HepG2 (cell line): Measurements from ENCODE around the gene NRL. TPM values are rescaled to one million over a fixed set of nuclear protein-coding genes. Genes with fewer than 3 reads are reported as not detected.

ENCODE experiments used
- ELF1 ChIP-seq: sonication (generic); formaldehyde crosslinking; IDR thresholded peaks from 2 replicates; pipeline ENCODE4 v1.4.0; 2020; ENCODE audit warnings: missing genetic modification reagents
- HDAC1 ChIP-seq: sonication (generic); formaldehyde crosslinking; IDR thresholded peaks from 2 replicates; pipeline ENCODE4 v1.5.1; 2020; ENCODE audit warnings: mild to moderate bottlenecking, missing genetic modification reagents
- KAT7 ChIP-seq: IDR thresholded peaks from 2 replicates; pipeline ENCODE4 v1.6.1; 2018; ENCODE audit warnings: borderline replicate concordance, missing compliant biosample characterization
- KDM5A ChIP-seq: fragments of 200-600 bp; sonication (generic); IDR thresholded peaks from 2 replicates; pipeline ENCODE4 v1.7.0; 2018; ENCODE audit warnings: antibody characterized with exemption, mild to moderate bottlenecking, low read length, borderline replicate concordance
- MATR3 ChIP-seq: sonication (generic); formaldehyde crosslinking; IDR thresholded peaks from 2 replicates; pipeline ENCODE4 v1.4.0; 2020; ENCODE audit warnings: missing genetic modification reagents
- MLX ChIP-seq: IDR thresholded peaks from 2 replicates; pipeline ENCODE4 v1.6.1; 2016
- MTA3 ChIP-seq: sonication (generic); formaldehyde crosslinking; IDR thresholded peaks from 2 replicates; pipeline ENCODE4 v1.4.0; 2020; ENCODE audit warnings: missing genetic modification reagents
- MYC ChIP-seq: sonication (generic); formaldehyde crosslinking; IDR thresholded peaks from 2 replicates; pipeline ENCODE4 v1.9.0; 2021; ENCODE audit warnings: missing genetic modification reagents, borderline replicate concordance
- RXRA ChIP-seq: sonication (generic); formaldehyde crosslinking; IDR thresholded peaks from 2 replicates; pipeline ENCODE4 v1.5.1; 2020; ENCODE audit warnings: missing genetic modification reagents
- SMARCC2 ChIP-seq: fragments of 450-650 bp; IDR thresholded peaks from 2 replicates; pipeline ENCODE4 v1.6.1; 2017; ENCODE audit warnings: antibody characterized with exemption, mild to moderate bottlenecking
- TBP ChIP-seq: sonication (generic); formaldehyde crosslinking; IDR thresholded peaks from 2 replicates; pipeline ENCODE4 v1.5.0; 2020; ENCODE audit warnings: missing genetic modification reagents
- TEAD3 ChIP-seq: optimal IDR thresholded peaks from 2 replicates; pipeline ENCODE3; 2016; ENCODE audit warnings: borderline replicate concordance
- XRCC5 ChIP-seq: fragments of 200-400 bp; formaldehyde crosslinking; optimal IDR thresholded peaks from 2 replicates; pipeline ENCODE3; 2017; ENCODE audit warnings: mild to moderate bottlenecking, low read length
- YY1 ChIP-seq: IDR thresholded peaks from 2 replicates; pipeline ENCODE4 v1.6.1; 2011; ENCODE audit warnings: low read length, low read depth, moderate library complexity, mild to moderate bottlenecking; ENCODE audit not compliant: insufficient read depth, insufficient replicate concordance
- ZMAT3 ChIP-seq: sonication (generic); formaldehyde crosslinking; conservative IDR thresholded peaks from 2 replicates; pipeline ENCODE4 v1.7.0; 2021; ENCODE audit warnings: missing genetic modification reagents
- ZNF143 ChIP-seq: sonication (generic); formaldehyde crosslinking; IDR thresholded peaks from 2 replicates; pipeline ENCODE4 v1.4.0; 2020; ENCODE audit warnings: missing genetic modification reagents
- ZNF282 ChIP-seq: fragments of 450-650 bp; IDR thresholded peaks from 2 replicates; pipeline ENCODE4 v1.6.1; 2018; ENCODE audit not compliant: partially characterized antibody
- ZNF569 ChIP-seq: sonication (generic); formaldehyde crosslinking; IDR thresholded peaks from 2 replicates; pipeline ENCODE4 v1.5.0; 2020; ENCODE audit warnings: mild to moderate bottlenecking, missing genetic modification reagents, moderate library complexity, borderline replicate concordance
- ZNF749 ChIP-seq: sonication (generic); formaldehyde crosslinking; IDR thresholded peaks from 2 replicates; pipeline ENCODE4 v1.8.0; 2022; ENCODE audit warnings: mild to moderate bottlenecking, missing genetic modification reagents, moderate library complexity, borderline replicate concordance
- ZSCAN30 ChIP-seq: sonication (generic); formaldehyde crosslinking; IDR thresholded peaks from 2 replicates; pipeline ENCODE4 v1.5.0; 2020; ENCODE audit warnings: mild to moderate bottlenecking, missing genetic modification reagents
- polyA plus RNA-seq, 8 experiments: library from polyadenylated mRNA; depleted of rRNA in 3 of 8; stranded (reverse) in 7 of 8; unstranded in 1 of 8; fragments of >200 nt; fragmentation: Illumina TruSeq in 4 of 8; extraction: Trizol in 4 of 8; gene quantifications; 2 replicates each; pipeline versions ENCODE4 v1.2.1 to v1.2.3, GENCODE V29; 2011 to 2016; ENCODE audit warnings: low read depth in 4 of 8, missing spikeins in 1 of 8, mixed read lengths in 1 of 8; ENCODE audit not compliant: insufficient read depth in 1 of 8
- total RNA-seq, 5 experiments: library from RNA; depleted of rRNA; stranded (reverse); fragments of >200 nt; fragmentation: Illumina TruSeq; extraction: Trizol; gene quantifications; 2 replicates each; pipeline ENCODE4 v1.2.3, GENCODE V29; 2016; ENCODE audit warnings: low read depth in 1 of 5
- TF ChIP-seq, protein P1 (sequence below), 2 experiments: sonication (generic) in 1 of 2; formaldehyde crosslinking in 1 of 2; IDR thresholded peaks; 2 replicates each; pipeline versions ENCODE4 v1.5.1 to v1.6.1; 2011 to 2020; ENCODE audit warnings: borderline replicate concordance in 1 of 2, low read depth in 1 of 2, low read length in 1 of 2, mild to moderate bottlenecking in 1 of 2, missing genetic modification reagents in 1 of 2, moderate library complexity in 1 of 2
- TF ChIP-seq, protein P2 (sequence below): sonication (generic); formaldehyde crosslinking; IDR thresholded peaks from 2 replicates; pipeline ENCODE4 v1.4.0; 2020; ENCODE audit warnings: missing genetic modification reagents

NRL gene
- total and polyA plus RNA-seq, 2 of the 13 experiments (the other 11 are each of a cell fraction or from before 2014, with no cell fraction given) = 2.5 to 4.7 TPM

- TF ChIP-seq, protein P1, sequence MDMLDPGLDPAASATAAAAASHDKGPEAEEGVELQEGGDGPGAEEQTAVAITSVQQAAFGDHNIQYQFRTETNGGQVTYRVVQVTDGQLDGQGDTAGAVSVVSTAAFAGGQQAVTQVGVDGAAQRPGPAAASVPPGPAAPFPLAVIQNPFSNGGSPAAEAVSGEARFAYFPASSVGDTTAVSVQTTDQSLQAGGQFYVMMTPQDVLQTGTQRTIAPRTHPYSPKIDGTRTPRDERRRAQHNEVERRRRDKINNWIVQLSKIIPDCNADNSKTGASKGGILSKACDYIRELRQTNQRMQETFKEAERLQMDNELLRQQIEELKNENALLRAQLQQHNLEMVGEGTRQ (IDR thresholded peaks at IDR 0.05; ENCODE audit: low read depth, low read length) = no peak
- TF ChIP-seq, protein P1 (CRISPR knock-in tag; IDR thresholded peaks at IDR 0.05; ENCODE audit: borderline replicate concordance) = no peak; the same call in 1 of the 2 replicates
- TF ChIP-seq KDM5A (peak; percentile 85; the same call in 1 of the 2 replicates), ELF1 (peak; percentile 85), HDAC1 (CRISPR knock-in tag) (no peak), ZSCAN30 (CRISPR knock-in tag) (no peak; the same call in 1 of the 2 replicates), MTA3 (0 out of 2 replicates have a peak, but pooled peaks have one; percentile 25), MYC (CRISPR knock-in tag) (peak; percentile 97), MLX (CRISPR knock-in tag) (peak; percentile 96), MATR3 (CRISPR knock-in tag) (peak; percentile 90; the same call in 1 of the 2 replicates), ZNF143 (CRISPR knock-in tag) (peak; percentile 71), YY1 (peak; percentile 76), KAT7 (CRISPR knock-in tag) (peak; percentile 100), TBP (CRISPR knock-in tag) (peak; percentile 31), RXRA (CRISPR knock-in tag) (peak; percentile 100), XRCC5 (no peak), TEAD3 (CRISPR knock-in tag) (peak; percentile 92), ZNF282 (no peak), ZNF569 (CRISPR knock-in tag) (peak; percentile 68; the same call in 1 of the 2 replicates), ZMAT3 (CRISPR knock-in tag) (peak; percentile 99), SMARCC2 (peak; percentile 62; the same call in 1 of the 2 replicates), ZNF749 (CRISPR knock-in tag) (peak; percentile 98)
- TF ChIP-seq, protein P2, sequence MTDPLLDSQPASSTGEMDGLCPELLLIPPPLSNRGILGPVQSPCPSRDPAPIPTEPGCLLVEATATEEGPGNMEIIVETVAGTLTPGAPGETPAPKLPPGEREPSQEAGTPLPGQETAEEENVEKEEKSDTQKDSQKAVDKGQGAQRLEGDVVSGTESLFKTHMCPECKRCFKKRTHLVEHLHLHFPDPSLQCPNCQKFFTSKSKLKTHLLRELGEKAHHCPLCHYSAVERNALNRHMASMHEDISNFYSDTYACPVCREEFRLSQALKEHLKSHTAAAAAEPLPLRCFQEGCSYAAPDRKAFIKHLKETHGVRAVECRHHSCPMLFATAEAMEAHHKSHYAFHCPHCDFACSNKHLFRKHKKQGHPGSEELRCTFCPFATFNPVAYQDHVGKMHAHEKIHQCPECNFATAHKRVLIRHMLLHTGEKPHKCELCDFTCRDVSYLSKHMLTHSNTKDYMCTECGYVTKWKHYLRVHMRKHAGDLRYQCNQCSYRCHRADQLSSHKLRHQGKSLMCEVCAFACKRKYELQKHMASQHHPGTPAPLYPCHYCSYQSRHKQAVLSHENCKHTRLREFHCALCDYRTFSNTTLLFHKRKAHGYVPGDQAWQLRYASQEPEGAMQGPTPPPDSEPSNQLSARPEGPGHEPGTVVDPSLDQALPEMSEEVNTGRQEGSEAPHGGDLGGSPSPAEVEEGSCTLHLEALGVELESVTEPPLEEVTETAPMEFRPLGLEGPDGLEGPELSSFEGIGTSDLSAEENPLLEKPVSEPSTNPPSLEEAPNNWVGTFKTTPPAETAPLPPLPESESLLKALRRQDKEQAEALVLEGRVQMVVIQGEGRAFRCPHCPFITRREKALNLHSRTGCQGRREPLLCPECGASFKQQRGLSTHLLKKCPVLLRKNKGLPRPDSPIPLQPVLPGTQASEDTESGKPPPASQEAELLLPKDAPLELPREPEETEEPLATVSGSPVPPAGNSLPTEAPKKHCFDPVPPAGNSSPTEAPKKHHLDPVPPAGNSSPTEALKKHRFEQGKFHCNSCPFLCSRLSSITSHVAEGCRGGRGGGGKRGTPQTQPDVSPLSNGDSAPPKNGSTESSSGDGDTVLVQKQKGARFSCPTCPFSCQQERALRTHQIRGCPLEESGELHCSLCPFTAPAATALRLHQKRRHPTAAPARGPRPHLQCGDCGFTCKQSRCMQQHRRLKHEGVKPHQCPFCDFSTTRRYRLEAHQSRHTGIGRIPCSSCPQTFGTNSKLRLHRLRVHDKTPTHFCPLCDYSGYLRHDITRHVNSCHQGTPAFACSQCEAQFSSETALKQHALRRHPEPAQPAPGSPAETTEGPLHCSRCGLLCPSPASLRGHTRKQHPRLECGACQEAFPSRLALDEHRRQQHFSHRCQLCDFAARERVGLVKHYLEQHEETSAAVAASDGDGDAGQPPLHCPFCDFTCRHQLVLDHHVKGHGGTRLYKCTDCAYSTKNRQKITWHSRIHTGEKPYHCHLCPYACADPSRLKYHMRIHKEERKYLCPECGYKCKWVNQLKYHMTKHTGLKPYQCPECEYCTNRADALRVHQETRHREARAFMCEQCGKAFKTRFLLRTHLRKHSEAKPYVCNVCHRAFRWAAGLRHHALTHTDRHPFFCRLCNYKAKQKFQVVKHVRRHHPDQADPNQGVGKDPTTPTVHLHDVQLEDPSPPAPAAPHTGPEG (CRISPR knock-in tag) = peak; percentile 45; the same call in 1 of the 2 replicates
Measured at GRCh38 chr14:24113801-24114531, 783 bp downstream of the NRL start (continued).
